ENCODE data around the gene DOCK9. TPM values are rescaled to one million over a fixed set of nuclear protein-coding genes. Genes with fewer than 3 reads are reported as not detected.

DOCK9 gene
- total RNA-seq, 2 experiments from 2014 or later: 33.4 to 36.9 TPM

Other genes with a start within 250 kb of the DOCK9 start
- not detected for gene SLC15A1, start 225.4 kb downstream of the DOCK9 start, total RNA-seq
- 10 to 100 TPM; 63.7 to 68.4 TPM for gene UBAC2, start 222.8 kb upstream of the DOCK9 start, total RNA-seq

Measured in activated CD8-positive, alpha-beta T cell treated with anti-CD3 and anti-CD28 coated beads for 36 hours (primary cell).